ENCODE results near the gene STMP1. TPM values are rescaled to one million over a fixed set of nuclear protein-coding genes. Genes with fewer than 3 reads are reported as not detected.
"Not testable (repeated sequence)": the region's sequence is repeated elsewhere in the genome, so short reads cannot be mapped to it uniquely, and the experiment has no call there.

STMP1 gene
- total RNA-seq, 2 donors from 2014 or later = 33.1 to 38.2 TPM

DNA sequence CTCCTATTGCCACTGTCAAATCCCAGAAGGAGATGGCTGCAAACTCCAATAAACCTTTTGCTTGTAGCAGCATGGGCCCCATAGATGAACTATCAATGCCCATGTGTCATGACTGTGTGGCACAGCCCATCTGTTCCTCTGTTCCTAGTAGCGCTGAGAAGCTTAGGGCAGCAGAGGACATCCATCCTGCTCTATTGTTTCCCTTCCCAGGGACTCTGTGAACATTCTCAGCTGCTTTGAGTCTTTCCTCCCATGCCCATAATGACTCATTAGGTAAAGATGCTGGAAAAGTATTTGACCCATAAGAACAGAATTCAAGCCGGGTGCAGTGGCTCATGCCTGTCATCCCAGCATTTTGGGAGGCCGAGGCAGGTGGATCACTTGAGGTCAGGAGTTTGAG is 28.3 kb downstream of the STMP1 start:
- DNase-seq = no peak
- Histone ChIP-seq H3K27me3 (ENCODE audit: control insufficient read depth, insufficient read depth, low read length, poor library complexity, severe bottlenecking) (no peaks in the 10 kb centered on the region), H3K9me3 (ENCODE audit: control insufficient read depth, low read length) (no peaks in the 10 kb centered on the region), H3K27ac (ENCODE audit: low read depth, low read length) (no peak overlapping the region), H3K9ac (ENCODE audit: extremely low read depth, low read length, poor library complexity, severe bottlenecking) (no peak overlapping the region), H3K4me1 (ENCODE audit: control insufficient read depth, insufficient read depth, low read length) (no peaks in the 10 kb centered on the region), H3K36me3 (ENCODE audit: control insufficient read depth, insufficient read depth, low read length) (peaks cover 13% of the 10 kb centered on the region), H3K4me3 (ENCODE audit: low read length) (no peak overlapping the region)
- H3K9me3 Mint-ChIP-seq = no peaks in the 10 kb centered on the region
- H3K4me3 Mint-ChIP-seq = no peak overlapping the region
- no peaks in the 10 kb centered on the region for H3K27me3 Mint-ChIP-seq (ENCODE audit: insufficient read depth)
- no peak for TF ChIP-seq CTCF (conservative IDR thresholded peaks at IDR 0.05)
- peaks cover 30% of the 10 kb centered on the region for H3K36me3 Mint-ChIP-seq (ENCODE audit: low read depth)
- no peaks in the 10 kb centered on the region for H3K4me1 Mint-ChIP-seq
- WGBS, 2 experiments (ENCODE audit: insufficient coverage in 1 of 2, insufficient read length in 1 of 2) = 83 to 95% methylated on average over 3 of the region's 3 CpGs
- no peak overlapping the region for H3K27ac Mint-ChIP-seq

GRCh38 chr7:135692055-135692454 is 29.7 kb downstream of the STMP1 start:
- Histone ChIP-seq H3K9me3 (ENCODE audit: control insufficient read depth, low read length) (no peaks in the 10 kb centered on the region), H3K27ac (ENCODE audit: low read depth, low read length) (no peak overlapping the region), H3K9ac (ENCODE audit: extremely low read depth, low read length, poor library complexity, severe bottlenecking) (no peak overlapping the region), H3K4me3 (ENCODE audit: low read length) (no peak overlapping the region), H3K36me3 (ENCODE audit: control insufficient read depth, insufficient read depth, low read length) (peaks cover 13% of the 10 kb centered on the region), H3K4me1 (ENCODE audit: control insufficient read depth, insufficient read depth, low read length) (no peaks in the 10 kb centered on the region), H3K27me3 (ENCODE audit: control insufficient read depth, insufficient read depth, low read length, poor library complexity, severe bottlenecking) (no peaks in the 10 kb centered on the region)
- no peak for DNase-seq
- H3K4me1 Mint-ChIP-seq = peaks cover under 1% of the 10 kb centered on the region
- no peak overlapping the region for H3K4me3 Mint-ChIP-seq
- H3K36me3 Mint-ChIP-seq (ENCODE audit: low read depth) = peaks cover 30% of the 10 kb centered on the region
- H3K9me3 Mint-ChIP-seq = no peaks in the 10 kb centered on the region
- H3K27me3 Mint-ChIP-seq (ENCODE audit: insufficient read depth) = no peaks in the 10 kb centered on the region
- no peak for TF ChIP-seq CTCF (conservative IDR thresholded peaks at IDR 0.05)
- 91 to 100% methylated on average over 2 to 3 of the region's 3 CpGs for WGBS, 2 experiments (ENCODE audit: insufficient coverage in 1 of 2, insufficient read length in 1 of 2)
- H3K27ac Mint-ChIP-seq = no peak overlapping the region

DNA sequence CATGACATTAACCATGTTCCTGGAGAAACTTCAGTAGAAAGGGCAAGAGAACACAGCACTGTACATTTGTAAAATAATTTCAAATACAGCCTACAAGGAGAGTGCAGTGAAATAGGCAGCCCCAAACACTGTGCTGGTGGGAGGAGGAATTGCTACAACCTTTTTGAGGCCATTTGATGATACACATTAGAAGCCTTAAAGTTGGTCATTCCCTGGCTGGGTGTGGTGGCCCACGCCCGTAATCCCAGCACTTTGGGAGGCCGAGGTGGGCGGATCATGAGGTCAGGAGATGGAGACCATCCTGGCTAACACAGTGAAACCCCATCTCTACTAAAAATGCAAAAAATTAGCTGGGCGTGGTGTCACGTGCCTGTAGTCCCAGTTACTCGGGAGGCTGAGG is 30.3 kb downstream of the STMP1 start:
- not testable (repeated sequence) for H3K27ac Mint-ChIP-seq; H3K27me3 ChIP-seq (ENCODE audit: control insufficient read depth, insufficient read depth, low read length, poor library complexity, severe bottlenecking); H3K27me3 Mint-ChIP-seq (ENCODE audit: insufficient read depth); H3K27ac ChIP-seq (ENCODE audit: low read depth, low read length); H3K4me3 Mint-ChIP-seq; H3K9me3 ChIP-seq (ENCODE audit: control insufficient read depth, low read length); H3K9me3 Mint-ChIP-seq; DNase-seq; H3K4me1 Mint-ChIP-seq; H3K9ac ChIP-seq (ENCODE audit: extremely low read depth, low read length, poor library complexity, severe bottlenecking); H3K4me3 ChIP-seq (ENCODE audit: low read length); H3K4me1 ChIP-seq (ENCODE audit: control insufficient read depth, insufficient read depth, low read length)
- H3K36me3 Mint-ChIP-seq (ENCODE audit: low read depth) = peaks cover 25% of the 10 kb centered on the region
- WGBS, 2 experiments (ENCODE audit: insufficient coverage in 1 of 2, insufficient read length in 1 of 2) = 92 to 97% methylated on average over 2 to 7 of the region's 7 CpGs
- H3K36me3 ChIP-seq (ENCODE audit: control insufficient read depth, insufficient read depth, low read length) = peaks cover 13% of the 10 kb centered on the region

DNA sequence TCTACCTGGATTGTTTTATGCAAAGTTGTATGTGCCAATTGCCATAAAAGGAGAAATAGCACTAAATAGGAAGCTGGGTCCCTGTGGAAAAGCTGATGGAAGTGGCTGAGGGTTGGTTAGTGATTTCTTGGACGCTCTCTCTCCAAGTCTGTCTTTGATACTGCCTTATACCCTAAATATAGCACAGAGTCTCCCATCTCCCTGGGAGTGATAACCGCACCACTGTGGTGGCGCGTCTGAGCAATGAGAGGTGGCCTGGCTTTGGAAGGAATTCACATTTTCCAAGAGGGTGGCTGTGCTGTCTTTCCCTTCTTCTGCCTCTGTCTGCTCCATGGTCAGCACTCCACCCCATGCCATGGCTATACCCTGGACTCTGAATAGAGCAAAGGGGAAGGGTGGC is 31.2 kb downstream of the STMP1 start:
- Histone ChIP-seq H3K9ac (ENCODE audit: extremely low read depth, low read length, poor library complexity, severe bottlenecking) (no peak overlapping the region), H3K36me3 (ENCODE audit: control insufficient read depth, insufficient read depth, low read length) (peaks cover 13% of the 10 kb centered on the region), H3K4me1 (ENCODE audit: control insufficient read depth, insufficient read depth, low read length) (no peaks in the 10 kb centered on the region), H3K27ac (ENCODE audit: low read depth, low read length) (no peak overlapping the region), H3K27me3 (ENCODE audit: control insufficient read depth, insufficient read depth, low read length, poor library complexity, severe bottlenecking) (no peaks in the 10 kb centered on the region), H3K4me3 (ENCODE audit: low read length) (no peak overlapping the region), H3K9me3 (ENCODE audit: control insufficient read depth, low read length) (no peaks in the 10 kb centered on the region)
- Mint-ChIP-seq H3K27me3 (ENCODE audit: insufficient read depth) (no peaks in the 10 kb centered on the region), H3K4me1 (peaks cover 7% of the 10 kb centered on the region), H3K9me3 (no peaks in the 10 kb centered on the region), H3K27ac (no peak overlapping the region), H3K4me3 (no peak overlapping the region), H3K36me3 (ENCODE audit: low read depth) (peaks cover 21% of the 10 kb centered on the region)
- WGBS, 2 experiments (ENCODE audit: insufficient coverage in 1 of 2, insufficient read length in 1 of 2) = 95 to 100% methylated on average over 1 to 4 of the region's 4 CpGs
- TF ChIP-seq CTCF (conservative IDR thresholded peaks at IDR 0.05) = no peak
- DNase-seq = no peak
